GM18508 (cell line): ENCODE measurements around the gene ANKRD13A.
"Not testable (repeated sequence)": the region's sequence is repeated elsewhere in the genome, so short reads cannot be mapped to it uniquely, and the experiment has no call there.

Source experiments
- ATAC-seq: cut with Tn5 transposase; IDR thresholded peaks from one replicate; pipeline ENCODE4 v1.9.1; 2021; ENCODE audit warnings: moderate number of reproducible peaks; ENCODE audit not compliant: insufficient read depth, unreplicated experiment

Gene ANKRD13A

GRCh38 chr12:110046451-110047187, 47.4 kb downstream of the ANKRD13A start:
- ATAC-seq, result no peak

- no peak for ATAC-seq
These were observed 48.2 kb downstream of the ANKRD13A start for GRCh38 chr12:110047297-110047940.

GRCh38 chr12:110048242-110049027, 49.2 kb downstream of the ANKRD13A start, which contains the start of gene C12orf76:
Gene C12orf76, minus strand, starts transcription at chr12:110048522. Its CDS starts 27 bp downstream, at chr12:110048495.
- ATAC-seq, result peak; percentile 93

- ATAC-seq, result not testable (repeated sequence)
These were observed 49.8 kb downstream of the ANKRD13A start for GRCh38 chr12:110049034-110049433.

GRCh38 chr12:110049666-110050065, 50.4 kb downstream of the ANKRD13A start:
- ATAC-seq, result not testable (repeated sequence)

- ATAC-seq, result no peak
These were observed 51.7 kb downstream of the ANKRD13A start for GRCh38 chr12:110050927-110051326.

- not testable (repeated sequence) for ATAC-seq
These were observed 56.4 kb downstream of the ANKRD13A start for GRCh38 chr12:110055375-110056352.

GRCh38 chr12:110056643-110057042, 57.4 kb downstream of the ANKRD13A start:
- ATAC-seq, result not testable (repeated sequence)

- ATAC-seq, result no peak
These were observed 59.8 kb downstream of the ANKRD13A start for GRCh38 chr12:110058875-110059615.

- no peak for ATAC-seq
These were observed 60.4 kb downstream of the ANKRD13A start for GRCh38 chr12:110059651-110060000.

GRCh38 chr12:110062241-110062640, 63.0 kb downstream of the ANKRD13A start:
- no peak for ATAC-seq

GRCh38 chr12:110065540-110065939, 66.3 kb downstream of the ANKRD13A start:
- no peak for ATAC-seq

- ATAC-seq, result no peak
These were observed 68.3 kb downstream of the ANKRD13A start for GRCh38 chr12:110067531-110067930.

- ATAC-seq, result not testable (repeated sequence)
These were observed 68.9 kb downstream of the ANKRD13A start for GRCh38 chr12:110068115-110068514.

GRCh38 chr12:110068654-110069053, 69.4 kb downstream of the ANKRD13A start:
- ATAC-seq, result no peak

GRCh38 chr12:110071504-110071903, 72.3 kb downstream of the ANKRD13A start:
- no peak for ATAC-seq

- ATAC-seq, result no peak
These were observed 72.7 kb downstream of the ANKRD13A start for GRCh38 chr12:110071967-110072366.

GRCh38 chr12:110072636-110073035, 73.4 kb downstream of the ANKRD13A start:
- not testable (repeated sequence) for ATAC-seq
